DND-41 (cell line): ENCODE data around the gene CISD3.

Experiments
- ATAC-seq: fragments of 200-7000 bp; cut with Tn5 transposase; 3 replicates; pipeline ENCODE4 v1.9.1; 2021; ENCODE audit warnings: low read depth; ENCODE audit not compliant: insufficient read depth
- DNase-seq: peaks from one replicate; pipeline ENCODE4 v3.0.0-alpha.2; 2020
- H2AFZ ChIP-seq: 2 replicates; pipeline ENCODE4 v1.6.0; 2012; ENCODE audit warnings: low read depth, low read length
- H3K27ac ChIP-seq: 2 replicates; pipeline ENCODE4 v1.5.1; 2012; ENCODE audit warnings: low read length, inconsistent platforms
- H3K27me3 ChIP-seq: fragments of 200-600 bp; sonication (generic); 2 replicates; pipeline ENCODE4 v1.6.0; 2012; ENCODE audit warnings: low read length, mild to moderate bottlenecking, inconsistent platforms; ENCODE audit not compliant: insufficient read depth, poor library complexity
- H3K36me3 ChIP-seq: 2 replicates; pipeline ENCODE4 v1.5.1; 2012; ENCODE audit warnings: low read length, inconsistent platforms; ENCODE audit not compliant: insufficient read depth
- H3K4me1 ChIP-seq: 2 replicates; pipeline ENCODE4 v1.5.1; 2012; ENCODE audit warnings: mild to moderate bottlenecking, low read length; ENCODE audit not compliant: insufficient read depth
- H3K4me2 ChIP-seq: 2 replicates; pipeline ENCODE4 v1.6.0; 2012; ENCODE audit warnings: mild to moderate bottlenecking, moderate library complexity, low read length, inconsistent platforms; ENCODE audit not compliant: insufficient read depth
- H3K4me3 ChIP-seq, 2 experiments: fragments of 200-600 bp in 1 of 2; shearing (Covaris generic) in 1 of 2; 2 replicates each; pipeline ENCODE4 v1.5.1; 2012 to 2016; ENCODE audit warnings: inconsistent platforms in 2 of 2, low read length in 2 of 2, mild to moderate bottlenecking in 2 of 2, low read depth in 1 of 2, moderate library complexity in 1 of 2
- H3K79me2 ChIP-seq: 2 replicates; pipeline ENCODE4 v1.6.0; 2012; ENCODE audit warnings: low read length, inconsistent platforms; ENCODE audit not compliant: insufficient read depth
- H3K9ac ChIP-seq: 2 replicates; pipeline ENCODE4 v1.6.0; 2012; ENCODE audit warnings: low read depth, mild to moderate bottlenecking, inconsistent platforms, low read length, moderate library complexity
- H3K9me3 ChIP-seq: 2 replicates; pipeline ENCODE4 v1.5.1; 2012; ENCODE audit warnings: low read length, moderate library complexity, mild to moderate bottlenecking, inconsistent platforms; ENCODE audit not compliant: insufficient read depth, severe bottlenecking
- H4K20me1 ChIP-seq: 2 replicates; pipeline ENCODE4 v1.6.0; 2012; ENCODE audit warnings: low read length; ENCODE audit not compliant: insufficient read depth
- CTCF ChIP-seq: IDR thresholded peaks from 2 replicates; pipeline ENCODE4 v1.5.1; 2012; ENCODE audit warnings: borderline replicate concordance, low read length, moderate library complexity, mild to moderate bottlenecking; ENCODE audit not compliant: poor library complexity, severe bottlenecking; ENCODE audit errors: extremely low read depth
- EZH2 ChIP-seq: IDR thresholded peaks from 3 replicates; pipeline ENCODE4 v1.6.1; 2012; ENCODE audit warnings: borderline replicate concordance, low read depth, mild to moderate bottlenecking, moderate library complexity, low read length, inconsistent platforms; ENCODE audit not compliant: severe bottlenecking

CISD3 gene

GRCh38 chr17:38783227-38783626, 53.1 kb downstream of the CISD3 start:
- DNase-seq (no peak), ATAC-seq (no peak)
- Histone ChIP-seq H3K4me2 (no peak overlapping the region), H3K27ac (no peak overlapping the region), H3K27me3 (no peaks in the 10 kb centered on the region), H3K4me3 (no peak overlapping the region), H2AFZ (no peak overlapping the region), H4K20me1 (peaks cover 12% of the 10 kb centered on the region), H3K79me2 (peaks cover 12% of the 10 kb centered on the region), H3K9ac (no peak overlapping the region), H3K9me3 (no peaks in the 10 kb centered on the region), H3K4me1 (no peaks in the 10 kb centered on the region), H3K36me3 (peaks cover 88% of the 10 kb centered on the region)
- TF ChIP-seq EZH2 (no peak), CTCF (no peak)
